GM10248 (cell line): ENCODE measurements around the gene CAPZA1.
A peak's percentile ranks its signal among the peaks of the same experiment; 100 is the strongest.

Source experiments
- CTCF ChIA-PET: fragments of 300-600 bp; sonication (Branson Sonifier 250); formaldehyde crosslinking; extraction: SDS; loops from one replicate; lab custom pipeline; 2021; ENCODE audit warnings: antibody characterized with exemption; lab: Yijun Ruan, JAX
- POLR2A ChIA-PET: fragments of 350-650 bp; sonication (Branson Sonifier 250); formaldehyde crosslinking; extraction: SDS; loops from one replicate; lab custom pipeline; 2020; ENCODE audit warnings: antibody characterized with exemption; lab: Yijun Ruan, JAX
- DNase-seq: peaks from one replicate; pipeline ENCODE4 v3.0.0; 2012; ENCODE audit errors: extremely low spot score
- TF ChIP-seq, protein P1 (sequence below): IDR thresholded peaks from 2 replicates; pipeline ENCODE4 v1.5.1; 2012; ENCODE audit warnings: mild to moderate bottlenecking, low read depth; ENCODE audit errors: extremely low read depth, missing control alignments, control extremely low read depth

Gene CAPZA1

DNA sequence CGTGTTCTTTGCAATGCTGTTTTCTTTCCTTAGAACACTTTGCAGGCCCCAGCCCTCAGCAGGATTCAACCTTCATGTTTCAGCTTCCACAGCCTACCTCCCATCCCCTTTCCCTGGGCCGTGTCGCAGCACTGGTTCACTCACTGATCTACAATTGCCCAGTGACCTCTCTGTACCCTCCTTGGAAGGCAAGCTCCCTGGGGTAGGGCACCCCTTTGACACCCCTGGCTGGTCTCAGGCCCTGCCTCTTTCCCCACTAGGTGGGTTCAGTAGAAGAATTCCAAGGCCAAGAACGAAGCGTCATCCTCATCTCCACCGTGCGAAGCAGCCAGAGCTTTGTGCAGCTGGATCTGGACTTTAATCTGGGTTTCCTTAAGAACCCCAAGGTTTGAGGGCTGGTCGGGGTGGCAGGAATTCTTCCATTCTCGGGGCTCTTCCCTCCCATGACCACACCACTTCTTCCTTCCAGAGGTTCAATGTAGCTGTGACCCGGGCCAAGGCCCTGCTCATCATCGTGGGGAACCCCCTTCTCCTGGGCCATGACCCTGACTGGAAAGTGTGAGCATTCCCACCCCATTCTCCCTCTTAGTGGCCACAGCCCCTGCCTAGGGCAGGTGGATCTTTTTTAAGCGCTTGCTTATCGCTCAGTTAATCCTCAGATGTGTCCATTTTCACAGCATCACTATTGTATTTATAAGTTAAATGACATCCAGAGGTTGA lies 80.0 kb downstream of the CAPZA1 start:
- TF ChIP-seq, protein P1, sequence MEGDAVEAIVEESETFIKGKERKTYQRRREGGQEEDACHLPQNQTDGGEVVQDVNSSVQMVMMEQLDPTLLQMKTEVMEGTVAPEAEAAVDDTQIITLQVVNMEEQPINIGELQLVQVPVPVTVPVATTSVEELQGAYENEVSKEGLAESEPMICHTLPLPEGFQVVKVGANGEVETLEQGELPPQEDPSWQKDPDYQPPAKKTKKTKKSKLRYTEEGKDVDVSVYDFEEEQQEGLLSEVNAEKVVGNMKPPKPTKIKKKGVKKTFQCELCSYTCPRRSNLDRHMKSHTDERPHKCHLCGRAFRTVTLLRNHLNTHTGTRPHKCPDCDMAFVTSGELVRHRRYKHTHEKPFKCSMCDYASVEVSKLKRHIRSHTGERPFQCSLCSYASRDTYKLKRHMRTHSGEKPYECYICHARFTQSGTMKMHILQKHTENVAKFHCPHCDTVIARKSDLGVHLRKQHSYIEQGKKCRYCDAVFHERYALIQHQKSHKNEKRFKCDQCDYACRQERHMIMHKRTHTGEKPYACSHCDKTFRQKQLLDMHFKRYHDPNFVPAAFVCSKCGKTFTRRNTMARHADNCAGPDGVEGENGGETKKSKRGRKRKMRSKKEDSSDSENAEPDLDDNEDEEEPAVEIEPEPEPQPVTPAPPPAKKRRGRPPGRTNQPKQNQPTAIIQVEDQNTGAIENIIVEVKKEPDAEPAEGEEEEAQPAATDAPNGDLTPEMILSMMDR, result no peak
- ChIA-PET CTCF (interaction anchor here (0.9 to 5.6 kb wide), 10 partner anchors 9 to 309 kb away, joined by 3 to 35 read pairs (median 5); partner anchors contain the start of genes MOV10 and PPM1J), POLR2A (no interaction called here)
- no peak for DNase-seq

DNA sequence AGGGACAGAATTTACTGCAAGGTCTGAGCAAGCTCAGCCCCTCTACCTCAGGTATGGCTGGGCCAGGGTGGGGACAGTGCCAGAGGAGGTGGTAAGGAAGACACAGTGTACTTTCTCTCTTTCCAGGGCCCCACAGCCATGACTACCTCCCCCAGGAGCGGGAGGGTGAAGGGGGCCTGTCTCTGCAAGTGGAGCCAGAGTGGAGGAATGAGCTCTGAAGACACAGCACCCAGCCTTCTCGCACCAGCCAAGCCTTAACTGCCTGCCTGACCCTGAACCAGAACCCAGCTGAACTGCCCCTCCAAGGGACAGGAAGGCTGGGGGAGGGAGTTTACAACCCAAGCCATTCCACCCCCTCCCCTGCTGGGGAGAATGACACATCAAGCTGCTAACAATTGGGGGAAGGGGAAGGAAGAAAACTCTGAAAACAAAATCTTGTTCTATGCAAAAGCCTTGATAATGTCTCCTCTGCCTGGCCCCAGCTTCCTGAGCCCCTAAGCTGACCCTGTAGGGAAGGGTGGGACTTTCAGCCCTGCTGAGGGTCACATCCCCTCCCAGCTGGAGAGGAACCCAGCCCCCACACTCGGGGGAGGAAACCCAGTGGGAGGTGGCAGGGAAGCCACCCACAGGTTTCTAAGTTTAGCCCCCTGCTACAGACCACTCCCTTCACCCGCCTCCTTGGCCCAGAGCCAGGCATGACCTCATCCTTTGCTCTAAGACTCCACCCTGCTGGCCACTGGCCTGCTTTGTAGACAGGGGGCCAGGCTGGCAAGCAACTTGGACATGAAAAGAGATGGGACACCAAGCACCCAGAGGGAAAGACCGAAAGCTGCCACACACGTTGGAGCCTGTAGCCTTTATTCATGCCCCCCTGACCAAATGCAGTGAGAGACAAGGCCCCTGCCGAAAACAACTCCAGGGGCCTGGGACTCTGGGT lies 80.9 kb downstream of the CAPZA1 start:
- DNase-seq, result peak; percentile 79
- ChIA-PET CTCF (interaction anchor here (0.8 to 5.6 kb wide), 9 partner anchors 11 to 310 kb away, joined by 3 to 35 read pairs (median 5); partner anchors contain the start of genes MOV10 and PPM1J), POLR2A (interaction anchor here (0.7 kb wide), 1 partner anchor 26 kb away, joined by 3 read pairs; the partner anchor contains the start of gene MOV10)
- TF ChIP-seq, protein P1, result no peak

DNA sequence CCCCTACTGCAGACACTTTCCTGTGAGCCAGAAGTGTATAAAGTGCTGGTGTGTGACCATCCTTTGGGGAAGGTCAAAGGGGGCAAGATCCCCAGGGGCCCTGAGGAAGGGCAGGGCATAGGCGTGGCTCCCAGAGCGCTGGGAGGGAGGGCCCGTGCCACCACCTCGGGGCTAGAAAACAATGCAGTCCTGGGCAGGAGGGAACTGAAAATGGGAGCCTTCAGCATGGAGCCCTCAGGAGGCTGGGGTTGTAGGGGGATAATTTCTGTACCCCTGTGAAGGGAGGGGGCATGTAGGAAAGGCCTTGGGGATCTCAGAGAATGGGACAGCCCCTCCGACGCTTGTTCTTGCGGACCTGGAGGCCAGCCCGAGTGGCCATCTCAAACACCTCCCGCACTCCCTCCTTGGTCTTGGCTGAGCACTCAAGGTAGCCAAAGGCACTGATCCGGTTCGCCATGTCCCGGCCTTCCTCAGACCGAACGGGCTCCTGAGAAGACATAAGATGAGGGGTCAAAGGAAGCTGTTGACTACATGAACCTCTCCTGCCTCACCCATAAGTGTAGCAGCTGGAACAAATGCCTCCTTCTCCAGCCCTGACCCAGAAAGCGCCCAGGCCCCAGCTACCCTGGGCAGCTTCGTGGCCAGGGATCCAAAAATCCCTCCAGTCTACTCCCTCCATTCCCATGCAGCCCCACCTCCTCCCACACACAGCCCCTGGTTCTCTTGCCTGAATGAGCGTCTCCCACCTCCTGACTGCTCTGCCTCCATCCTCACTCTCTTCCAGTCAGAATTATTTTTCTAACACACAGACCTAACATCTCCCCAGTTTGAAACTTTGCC lies 81.8 kb downstream of the CAPZA1 start:
- TF ChIP-seq, protein P1, result no peak
- ChIA-PET POLR2A (interaction anchor here (0.5 to 0.6 kb wide), 2 partner anchors 140 to 383 kb away, joined by 3 read pairs; no protein-coding TSS in a partner anchor), CTCF (interaction anchor here (1.2 to 2.2 kb wide), 5 partner anchors 9 to 311 kb away, joined by 3 to 10 read pairs (median 6); partner anchors contain the start of genes MOV10 and PPM1J)
- no peak for DNase-seq

DNA sequence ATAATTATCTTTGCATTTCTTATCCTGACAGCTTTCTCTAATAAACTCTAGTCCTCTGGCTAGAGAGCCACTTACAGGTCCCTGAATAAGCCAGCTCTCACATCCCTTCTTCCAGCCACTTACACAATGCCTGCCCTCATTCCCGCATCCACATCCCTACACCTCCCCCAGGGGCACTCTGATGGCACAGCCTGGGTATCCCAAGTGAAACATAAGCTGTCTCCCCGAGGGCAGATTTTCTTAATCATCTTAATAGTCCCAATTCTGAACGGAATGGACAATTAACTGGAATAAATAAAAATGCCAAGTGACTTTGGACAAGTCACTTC lies 82.4 kb downstream of the CAPZA1 start:
- ChIA-PET CTCF (interaction anchor here (0.7 to 2.2 kb wide), 9 partner anchors 8 to 311 kb away, joined by 3 to 10 read pairs (median 5); partner anchors contain the start of genes MOV10 and PPM1J), POLR2A (interaction anchor here (0.5 to 0.6 kb wide), 2 partner anchors 141 to 383 kb away, joined by 3 read pairs; no protein-coding TSS in a partner anchor)
- TF ChIP-seq, protein P1, result no peak
- DNase-seq, result no peak

DNA sequence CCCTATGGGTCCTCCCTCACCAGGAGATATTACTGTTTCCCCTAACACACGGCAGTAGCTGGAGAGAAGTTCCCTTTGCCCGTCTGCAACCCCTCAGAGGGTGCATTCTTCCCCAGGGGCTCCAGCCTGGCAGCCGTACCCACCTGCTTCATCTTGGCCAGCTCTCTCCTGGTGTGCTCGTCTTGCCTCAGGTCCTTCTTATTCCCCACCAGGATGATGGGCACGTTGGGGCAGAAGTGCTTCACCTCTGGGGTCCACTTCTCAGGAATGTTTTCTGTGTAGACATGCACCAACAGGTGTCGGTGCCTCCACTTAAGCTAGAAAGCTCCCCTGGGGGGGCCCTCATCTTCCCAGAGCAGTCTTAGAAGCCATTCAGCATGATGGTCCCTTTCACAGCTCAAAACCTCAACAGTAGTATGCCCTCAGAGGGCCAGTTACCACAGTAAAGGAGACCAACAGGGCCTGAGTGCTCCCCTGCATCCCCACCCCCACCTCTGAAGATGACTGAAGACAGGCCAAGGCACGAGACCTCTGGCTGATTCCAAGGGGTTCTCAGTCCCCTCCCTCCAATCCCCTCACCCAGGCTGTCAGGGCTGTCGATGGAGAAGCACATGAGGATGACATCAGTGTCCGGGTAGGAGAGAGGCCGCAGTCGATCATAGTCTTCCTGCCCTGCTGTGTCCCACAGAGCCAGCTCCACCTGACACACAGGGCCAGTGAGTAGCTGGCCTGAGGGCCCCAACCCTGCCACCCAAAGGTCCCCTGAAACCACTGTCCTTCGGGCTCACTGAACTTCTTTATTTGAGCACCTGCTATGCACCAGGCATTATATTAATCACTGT lies 83.0 kb downstream of the CAPZA1 start:
- POLR2A ChIA-PET, result no interaction called here
- TF ChIP-seq, protein P1, result no peak
- CTCF ChIA-PET, result interaction anchor here (0.7 to 2.8 kb wide), 11 partner anchors 8 to 312 kb away, joined by 3 to 15 read pairs (median 5); partner anchors contain the start of genes CTTNBP2NL, MOV10 and PPM1J
- no peak for DNase-seq
